HG03039 (cell line): ENCODE data around the gene L3MBTL3.

Experiments
- ATAC-seq: cut with Tn5 transposase; IDR thresholded peaks from one replicate; pipeline ENCODE4 v1.9.1; 2021; ENCODE audit warnings: mild to moderate bottlenecking, moderate library complexity; ENCODE audit not compliant: unreplicated experiment

Gene L3MBTL3

GRCh38 chr6:130176378-130176777 lies 158.0 kb downstream of the L3MBTL3 start:
- ATAC-seq = no peak

GRCh38 chr6:130178692-130179091 lies 160.3 kb downstream of the L3MBTL3 start:
- ATAC-seq = no peak

GRCh38 chr6:130182466-130182865 lies 164.1 kb downstream of the L3MBTL3 start:
- ATAC-seq = no peak

- ATAC-seq = no peak
These were observed 165.2 kb downstream of the L3MBTL3 start for GRCh38 chr6:130183271-130184222.

- no peak for ATAC-seq
These were observed 167.3 kb downstream of the L3MBTL3 start for GRCh38 chr6:130185658-130186057.

- ATAC-seq = no peak
These were observed 169.2 kb downstream of the L3MBTL3 start for GRCh38 chr6:130187335-130188206.

GRCh38 chr6:130188207-130188899 lies 170.0 kb downstream of the L3MBTL3 start:
- no peak for ATAC-seq

- no peak for ATAC-seq
These were observed 171.4 kb downstream of the L3MBTL3 start for GRCh38 chr6:130189531-130190397.
